IMR-90 (cell line): ENCODE measurements around the gene RPS19BP1. TPM values are rescaled to one million over a fixed set of nuclear protein-coding genes. Genes with fewer than 3 reads are reported as not detected.

Source experiments
- ATAC-seq: fragments of 200-7000 bp; cut with Tn5 transposase; 2 replicates; pipeline ENCODE4 v1.9.1; 2020; ENCODE audit warnings: low read depth, mild to moderate bottlenecking, moderate library complexity
- BruUV-seq: library from RNA; stranded (reverse); fragments of 400-500 nt; replicated peaks from 2 replicates; lab custom pipeline; 2021; lab: Mats Ljungman, UMichigan
- CTCF ChIA-PET: fragments of 300-600 bp; formaldehyde crosslinking; extraction: SDS; loops from one replicate; lab custom pipeline; 2021; ENCODE audit warnings: antibody characterized with exemption; lab: Yijun Ruan, JAX
- POLR2A ChIA-PET: fragments of 300-600 bp; sonication (Branson Sonifier 250); formaldehyde crosslinking; loops from one replicate; lab custom pipeline; 2022; ENCODE audit warnings: antibody characterized with exemption; ENCODE audit not compliant: unreplicated experiment; lab: Charles Lee
- DNase-seq: peaks from one replicate; pipeline ENCODE4 v3.0.0; 2013
- H2AFZ ChIP-seq: replicated peaks from 2 replicates; pipeline ENCODE3; 2013; ENCODE audit warnings: low read length, mild to moderate bottlenecking; ENCODE audit not compliant: poor library complexity
- H2AK5ac ChIP-seq: 2 replicates; pipeline ENCODE4 v1.6.1; 2013; ENCODE audit warnings: low read depth, low read length, inconsistent platforms
- H2AK9ac ChIP-seq: replicated peaks from 2 replicates; pipeline ENCODE3; 2013; ENCODE audit warnings: mild to moderate bottlenecking, low read depth, low read length, moderate library complexity; ENCODE audit not compliant: poor library complexity
- H2BK120ac ChIP-seq: 2 replicates; pipeline ENCODE4 v1.6.1; 2013; ENCODE audit warnings: low read depth, low read length, inconsistent platforms
- H2BK15ac ChIP-seq: 3 replicates; pipeline ENCODE4 v1.6.1; 2013; ENCODE audit warnings: low read depth, low read length, inconsistent platforms
- H2BK20ac ChIP-seq: 2 replicates; pipeline ENCODE4 v1.6.1; 2013; ENCODE audit warnings: low read depth, mild to moderate bottlenecking, inconsistent platforms, low read length, moderate library complexity
- H2BK5ac ChIP-seq: 2 replicates; pipeline ENCODE4 v1.6.1; 2013; ENCODE audit warnings: mild to moderate bottlenecking, low read depth, low read length, inconsistent platforms; ENCODE audit not compliant: poor library complexity, severe bottlenecking
- H3K14ac ChIP-seq: replicated peaks from 2 replicates; pipeline ENCODE4 v1.6.1; 2013; ENCODE audit warnings: low read depth, low read length, inconsistent platforms
- H3K18ac ChIP-seq: 2 replicates; pipeline ENCODE4 v1.6.1; 2013; ENCODE audit warnings: low read depth, low read length, control low read depth
- H3K23ac ChIP-seq: 2 replicates; pipeline ENCODE4 v1.6.1; 2013; ENCODE audit warnings: low read depth, low read length, inconsistent platforms
- H3K27ac ChIP-seq: 2 replicates; pipeline ENCODE4 v1.5.1; 2013; ENCODE audit warnings: mild to moderate bottlenecking, control low read depth, low read length; ENCODE audit not compliant: insufficient read depth
- H3K27me3 ChIP-seq: 2 replicates; pipeline ENCODE4 v1.6.1; 2013; ENCODE audit warnings: low read length; ENCODE audit not compliant: control insufficient read depth, insufficient read depth
- H3K36me3 ChIP-seq: 2 replicates; pipeline ENCODE4 v1.6.1; 2013; ENCODE audit warnings: low read length, mixed read lengths; ENCODE audit not compliant: control insufficient read depth, insufficient read depth
- H3K4ac ChIP-seq: 2 replicates; pipeline ENCODE4 v1.6.1; 2013; ENCODE audit warnings: low read depth, low read length, inconsistent platforms
- H3K4me1 ChIP-seq: 2 replicates; pipeline ENCODE4 v1.6.1; 2013; ENCODE audit warnings: low read length, mixed read lengths; ENCODE audit not compliant: control insufficient read depth, insufficient read depth
- H3K4me2 ChIP-seq: 2 replicates; pipeline ENCODE4 v1.6.1; 2013; ENCODE audit warnings: low read depth, mild to moderate bottlenecking, control low read depth, low read length, moderate library complexity
- H3K4me3 ChIP-seq: 2 replicates; pipeline ENCODE4 v1.5.1; 2013; ENCODE audit warnings: low read depth, mild to moderate bottlenecking, control low read depth, low read length, moderate library complexity; ENCODE audit not compliant: insufficient read depth
- H3K56ac ChIP-seq: 2 replicates; pipeline ENCODE4 v1.6.1; 2013; ENCODE audit warnings: low read length, inconsistent platforms; ENCODE audit not compliant: insufficient read depth; ENCODE audit errors: extremely low read depth
- H3K79me1 ChIP-seq, 2 experiments: 2 replicates each; pipeline ENCODE4 v1.6.1; 2013; ENCODE audit warnings: low read length in 2 of 2, inconsistent platforms in 1 of 2, low read depth in 1 of 2
- H3K9ac ChIP-seq: 2 replicates; pipeline ENCODE4 v1.6.1; 2013; ENCODE audit warnings: low read depth, low read length, control low read depth
- H3K9me1 ChIP-seq: 2 replicates; pipeline ENCODE4 v1.6.1; 2013; ENCODE audit warnings: low read length, inconsistent platforms; ENCODE audit not compliant: insufficient read depth
- H3K9me3 ChIP-seq: 2 replicates; pipeline ENCODE4 v1.6.1; 2013; ENCODE audit warnings: low read length; ENCODE audit not compliant: control insufficient read depth, insufficient read depth
- H4K20me1 ChIP-seq: 2 replicates; pipeline ENCODE4 v1.6.1; 2013; ENCODE audit warnings: low read length, inconsistent platforms; ENCODE audit not compliant: insufficient read depth
- H4K5ac ChIP-seq: 2 replicates; pipeline ENCODE4 v1.6.1; 2013; ENCODE audit warnings: mild to moderate bottlenecking, low read depth, low read length, control low read depth
- H4K8ac ChIP-seq, 2 experiments: 2 replicates each; pipeline ENCODE4 v1.6.1; 2013; ENCODE audit warnings: low read depth in 2 of 2, low read length in 2 of 2, control low read depth in 1 of 2, inconsistent platforms in 1 of 2
- H4K91ac ChIP-seq: 2 replicates; pipeline ENCODE4 v1.6.1; 2013; ENCODE audit warnings: low read depth, low read length, inconsistent platforms; ENCODE audit not compliant: insufficient read depth
- BHLHE40 ChIP-seq: fragments of 150-350 bp; IDR thresholded peaks from 2 replicates; pipeline ENCODE4 v1.6.1; 2016; ENCODE audit warnings: mild to moderate bottlenecking, low read depth, low read length
- CEBPB ChIP-seq: IDR thresholded peaks from 2 replicates; pipeline ENCODE4 v1.6.1; 2012; ENCODE audit warnings: low read depth, low read length, improper control_type of control experiment
- CHD1 ChIP-seq: IDR thresholded peaks from 2 replicates; pipeline ENCODE4 v1.6.1; 2012; ENCODE audit warnings: low read depth, low read length, improper control_type of control experiment
- FOS ChIP-seq: fragments of 150-350 bp; IDR thresholded peaks from 2 replicates; pipeline ENCODE4 v1.6.1; 2016; ENCODE audit warnings: low read depth, low read length
- MAFK ChIP-seq: IDR thresholded peaks from 2 replicates; pipeline ENCODE4 v1.6.1; 2012; ENCODE audit warnings: low read depth, low read length, improper control_type of control experiment
- MAZ ChIP-seq: IDR thresholded peaks from 2 replicates; pipeline ENCODE4 v1.6.1; 2012; ENCODE audit warnings: low read depth, mild to moderate bottlenecking, low read length, improper control_type of control experiment, moderate library complexity, borderline replicate concordance
- MXI1 ChIP-seq: IDR thresholded peaks from 2 replicates; pipeline ENCODE4 v1.6.1; 2012; ENCODE audit warnings: low read depth, mild to moderate bottlenecking, low read length, moderate library complexity, borderline replicate concordance
- NFE2L2 ChIP-seq: fragments of 150-350 bp; IDR thresholded peaks from 2 replicates; pipeline ENCODE4 v1.6.1; 2016; ENCODE audit warnings: low read depth, mild to moderate bottlenecking, low read length
- POLR2A ChIP-seq: IDR thresholded peaks from 2 replicates; pipeline ENCODE4 v1.6.1; 2012; ENCODE audit warnings: mild to moderate bottlenecking, low read depth, low read length
- RAD21 ChIP-seq: IDR thresholded peaks from 2 replicates; pipeline ENCODE4 v1.6.1; 2012; ENCODE audit warnings: low read length, improper control_type of control experiment
- RCOR1 ChIP-seq: IDR thresholded peaks from 2 replicates; pipeline ENCODE4 v1.6.1; 2012; ENCODE audit warnings: mild to moderate bottlenecking, low read length, improper control_type of control experiment; ENCODE audit not compliant: insufficient replicate concordance
- RFX5 ChIP-seq: IDR thresholded peaks from 2 replicates; pipeline ENCODE4 v1.8.0; 2012; ENCODE audit warnings: low read depth, mild to moderate bottlenecking, low read length, moderate library complexity
- SMC3 ChIP-seq: fragments of 150-350 bp; IDR thresholded peaks from 2 replicates; pipeline ENCODE4 v1.6.1; 2016; ENCODE audit warnings: low read depth, mild to moderate bottlenecking, antibody characterized with exemption, low read length, moderate library complexity
- WGBS, 2 experiments: methylation state at CpG; one replicate each; pipeline versions ENCODE4 v1.1.5 to v1.1.7; 2013; ENCODE audit warnings: missing lambda C conversion rate in 2 of 2; ENCODE audit not compliant: insufficient read length in 1 of 2; ENCODE audit errors: extremely low coverage in 2 of 2; 5-methylcytosine and 5-hydroxymethylcytosine counted together
- dilution Hi-C: fragments of 300-500 bp; cut with HindIII; formaldehyde crosslinking; loops from one replicate; pipeline ENCODE4 v1.14.3; 2018; ENCODE audit warnings: low sequenced_read_pairs; ENCODE audit not compliant: unreplicated experiment
- in situ Hi-C: fragments of 300-500 bp; cut with MboI; formaldehyde crosslinking; loops from 3 replicates; pipeline ENCODE4 v1.14.3; 2019; ENCODE audit warnings: low sequenced_read_pairs, inconsistent platforms, mixed read lengths
- intact Hi-C: fragments of 100-400 bp; cut with micrococcal nuclease; formaldehyde crosslinking; loops from 2 replicates; pipeline ENCODE4 v1.10.0; 2022
- polyA plus RNA-seq, 3 experiments: library from polyadenylated mRNA; depleted of rRNA; stranded (reverse); fragments of >200 nt; gene quantifications; 2 replicates each; pipeline ENCODE4 v1.2.3, GENCODE V29; 2012; ENCODE audit warnings: low replicate concordance in 1 of 3
- total RNA-seq: library from RNA; depleted of rRNA; stranded (reverse); fragments of >200 nt; gene quantifications from 2 replicates; pipeline ENCODE4 v1.2.3, GENCODE V29; 2012
- TF ChIP-seq, protein P1 (sequence below): fragments of 150-350 bp; IDR thresholded peaks from 2 replicates; pipeline ENCODE4 v1.6.1; 2017; ENCODE audit warnings: mild to moderate bottlenecking, antibody characterized with exemption, low read length, low read depth
- TF ChIP-seq, protein P2 (sequence below): conservative IDR thresholded peaks from 2 replicates; pipeline ENCODE4 v1.5.1; 2012; ENCODE audit warnings: mild to moderate bottlenecking, low read depth, low read length, improper control_type of control experiment
- TF ChIP-seq, protein P3 (sequence below): fragments of 150-350 bp; IDR thresholded peaks from 2 replicates; pipeline ENCODE4 v1.6.1; 2016; ENCODE audit warnings: low read depth, mild to moderate bottlenecking, low read length, moderate library complexity, borderline replicate concordance

The RPS19BP1 gene
- total and polyA plus RNA-seq, 2 of the 4 experiments (the other 2 are of a cell fraction) = 33.0 to 95.4 TPM

DNA sequence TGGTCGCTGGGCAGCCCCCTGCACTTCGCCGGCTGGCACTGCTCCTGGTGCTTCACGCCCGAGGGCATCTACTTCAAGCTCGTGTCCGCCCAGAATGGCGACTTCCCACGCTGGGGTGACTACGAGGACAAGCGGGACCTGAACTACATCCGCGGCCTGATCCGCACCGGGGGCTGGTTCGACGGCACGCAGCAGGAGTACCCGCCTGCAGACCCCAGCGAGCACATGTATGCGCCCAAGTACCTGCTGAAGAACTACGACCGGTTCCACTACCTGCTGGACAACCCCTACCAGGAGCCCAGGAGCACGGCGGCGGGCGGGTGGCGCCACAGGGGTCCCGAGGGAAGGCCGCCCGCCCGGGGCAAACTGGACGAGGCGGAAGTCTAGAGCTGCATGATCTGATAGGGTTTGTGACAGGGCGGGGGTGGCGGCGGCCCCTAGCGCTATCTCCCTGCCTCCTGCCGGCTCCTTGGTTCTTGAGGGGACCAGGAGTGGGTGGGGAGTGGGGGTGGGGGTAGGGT lies 43.9 kb downstream of the RPS19BP1 start:
- BruUV-seq = no TSS peak
- H3K79me1 ChIP-seq = 0 out of 4 replicates have a peak, but pooled peaks cover 0 to 2% of the 10 kb centered on the region in 2 experiments
- CTCF ChIA-PET = no interaction called here

More for the DNA sequence above, 43.9 kb downstream of the RPS19BP1 start:
- Histone ChIP-seq H3K27me3 (peaks cover under 1% of the 10 kb centered on the region), H2AK9ac (no peak overlapping the region), H3K9ac (no peak overlapping the region), H2AFZ (no peak overlapping the region), H3K56ac (no peak overlapping the region), H3K36me3 (no peaks in the 10 kb centered on the region), H2AK5ac (no peak overlapping the region), H3K4me3 (no peak overlapping the region), H4K20me1 (peaks cover 7% of the 10 kb centered on the region; the same call in 1 of the 2 replicates), H2BK20ac (no peak overlapping the region), H3K14ac (no peak overlapping the region), H2BK120ac (no peak overlapping the region), H2BK15ac (no peak overlapping the region), H3K9me3 (no peaks in the 10 kb centered on the region), H4K91ac (no peak overlapping the region), H3K4me2 (no peak overlapping the region), H2BK5ac (no peak overlapping the region), H3K23ac (no peak overlapping the region), H3K4ac (no peak overlapping the region), H3K9me1 (peaks cover 6% of the 10 kb centered on the region), H3K4me1 (peaks cover 2% of the 10 kb centered on the region; the same call in 1 of the 2 replicates), H3K27ac (no peak overlapping the region), H4K8ac (no peak overlapping the region), H3K18ac (no peak overlapping the region), H4K5ac (no peak overlapping the region)
- TF ChIP-seq SMC3 (no peak), MAFK (no peak), NFE2L2 (no peak), CEBPB (no peak), MXI1 (no peak), POLR2A (no peak), MAZ (no peak), CHD1 (no peak), FOS (no peak), RAD21 (no peak), BHLHE40 (no peak), RCOR1 (no peak), RFX5 (no peak)
- TF ChIP-seq, protein P1, sequence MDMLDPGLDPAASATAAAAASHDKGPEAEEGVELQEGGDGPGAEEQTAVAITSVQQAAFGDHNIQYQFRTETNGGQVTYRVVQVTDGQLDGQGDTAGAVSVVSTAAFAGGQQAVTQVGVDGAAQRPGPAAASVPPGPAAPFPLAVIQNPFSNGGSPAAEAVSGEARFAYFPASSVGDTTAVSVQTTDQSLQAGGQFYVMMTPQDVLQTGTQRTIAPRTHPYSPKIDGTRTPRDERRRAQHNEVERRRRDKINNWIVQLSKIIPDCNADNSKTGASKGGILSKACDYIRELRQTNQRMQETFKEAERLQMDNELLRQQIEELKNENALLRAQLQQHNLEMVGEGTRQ = no peak
- TF ChIP-seq, protein P2, sequence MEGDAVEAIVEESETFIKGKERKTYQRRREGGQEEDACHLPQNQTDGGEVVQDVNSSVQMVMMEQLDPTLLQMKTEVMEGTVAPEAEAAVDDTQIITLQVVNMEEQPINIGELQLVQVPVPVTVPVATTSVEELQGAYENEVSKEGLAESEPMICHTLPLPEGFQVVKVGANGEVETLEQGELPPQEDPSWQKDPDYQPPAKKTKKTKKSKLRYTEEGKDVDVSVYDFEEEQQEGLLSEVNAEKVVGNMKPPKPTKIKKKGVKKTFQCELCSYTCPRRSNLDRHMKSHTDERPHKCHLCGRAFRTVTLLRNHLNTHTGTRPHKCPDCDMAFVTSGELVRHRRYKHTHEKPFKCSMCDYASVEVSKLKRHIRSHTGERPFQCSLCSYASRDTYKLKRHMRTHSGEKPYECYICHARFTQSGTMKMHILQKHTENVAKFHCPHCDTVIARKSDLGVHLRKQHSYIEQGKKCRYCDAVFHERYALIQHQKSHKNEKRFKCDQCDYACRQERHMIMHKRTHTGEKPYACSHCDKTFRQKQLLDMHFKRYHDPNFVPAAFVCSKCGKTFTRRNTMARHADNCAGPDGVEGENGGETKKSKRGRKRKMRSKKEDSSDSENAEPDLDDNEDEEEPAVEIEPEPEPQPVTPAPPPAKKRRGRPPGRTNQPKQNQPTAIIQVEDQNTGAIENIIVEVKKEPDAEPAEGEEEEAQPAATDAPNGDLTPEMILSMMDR = no peak
- TF ChIP-seq, protein P3, sequence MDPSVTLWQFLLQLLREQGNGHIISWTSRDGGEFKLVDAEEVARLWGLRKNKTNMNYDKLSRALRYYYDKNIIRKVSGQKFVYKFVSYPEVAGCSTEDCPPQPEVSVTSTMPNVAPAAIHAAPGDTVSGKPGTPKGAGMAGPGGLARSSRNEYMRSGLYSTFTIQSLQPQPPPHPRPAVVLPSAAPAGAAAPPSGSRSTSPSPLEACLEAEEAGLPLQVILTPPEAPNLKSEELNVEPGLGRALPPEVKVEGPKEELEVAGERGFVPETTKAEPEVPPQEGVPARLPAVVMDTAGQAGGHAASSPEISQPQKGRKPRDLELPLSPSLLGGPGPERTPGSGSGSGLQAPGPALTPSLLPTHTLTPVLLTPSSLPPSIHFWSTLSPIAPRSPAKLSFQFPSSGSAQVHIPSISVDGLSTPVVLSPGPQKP = no peak
- in situ Hi-C loops (no loop called here), dilution Hi-C loops (no loop called here), intact Hi-C loops (no loop called here)
- DNase-seq = no peak
- POLR2A ChIA-PET = no interaction called here
- WGBS, 2 experiments = 94% methylated on average over 21 of the region's 39 CpGs; no CpG with 5 or more reads in 1 of the 2 experiments
- no peak for ATAC-seq
